Prostate gland (tissue), 2 donors: ENCODE data around the gene RBBP7.

Experiments
- POLR2A ChIP-seq: fragments of 450-650 bp; IDR thresholded peaks from one replicate; pipeline ENCODE4 v1.6.1; 2016; ENCODE audit warnings: antibody characterized with exemption, mild to moderate bottlenecking
- POLR2AphosphoS5 ChIP-seq: sonication (generic); formaldehyde crosslinking; IDR thresholded peaks from one replicate; pipeline ENCODE4 v1.6.1; 2017; ENCODE audit warnings: antibody characterized with exemption
- TF ChIP-seq, protein P1 (sequence below), 4 experiments: fragments of 200-600 bp in 2 of 4; fragments of 450-650 bp in 2 of 4; sonication (generic) in 2 of 4; IDR thresholded peaks; 1 replicate in 3 of 4; 2 replicates in 1 of 4; pipeline ENCODE4 v1.5.1; 2016 to 2019; ENCODE audit warnings: antibody characterized with exemption in 4 of 4, mild to moderate bottlenecking in 2 of 4, moderate library complexity in 2 of 4

DNA sequence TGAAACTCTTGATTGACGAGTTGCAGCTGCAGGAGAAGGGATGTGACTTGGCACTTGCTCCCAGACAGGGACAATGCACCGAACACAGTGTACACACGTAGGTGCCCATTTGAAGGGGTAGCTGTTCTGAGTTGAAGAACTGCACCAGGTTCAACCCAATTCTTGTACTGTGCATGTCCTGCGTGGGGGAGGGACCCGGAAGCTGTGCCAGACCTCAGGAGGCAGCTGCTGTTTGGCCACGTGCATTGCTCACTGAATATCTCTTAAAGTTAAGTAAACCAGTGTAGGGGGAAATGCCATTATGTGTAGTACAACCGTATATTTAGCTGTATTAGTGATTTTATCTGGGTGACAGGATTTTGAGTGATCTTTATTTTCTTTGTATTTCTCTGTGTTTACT lies 12.0 kb upstream of the RBBP7 start:
- TF ChIP-seq, protein P1, sequence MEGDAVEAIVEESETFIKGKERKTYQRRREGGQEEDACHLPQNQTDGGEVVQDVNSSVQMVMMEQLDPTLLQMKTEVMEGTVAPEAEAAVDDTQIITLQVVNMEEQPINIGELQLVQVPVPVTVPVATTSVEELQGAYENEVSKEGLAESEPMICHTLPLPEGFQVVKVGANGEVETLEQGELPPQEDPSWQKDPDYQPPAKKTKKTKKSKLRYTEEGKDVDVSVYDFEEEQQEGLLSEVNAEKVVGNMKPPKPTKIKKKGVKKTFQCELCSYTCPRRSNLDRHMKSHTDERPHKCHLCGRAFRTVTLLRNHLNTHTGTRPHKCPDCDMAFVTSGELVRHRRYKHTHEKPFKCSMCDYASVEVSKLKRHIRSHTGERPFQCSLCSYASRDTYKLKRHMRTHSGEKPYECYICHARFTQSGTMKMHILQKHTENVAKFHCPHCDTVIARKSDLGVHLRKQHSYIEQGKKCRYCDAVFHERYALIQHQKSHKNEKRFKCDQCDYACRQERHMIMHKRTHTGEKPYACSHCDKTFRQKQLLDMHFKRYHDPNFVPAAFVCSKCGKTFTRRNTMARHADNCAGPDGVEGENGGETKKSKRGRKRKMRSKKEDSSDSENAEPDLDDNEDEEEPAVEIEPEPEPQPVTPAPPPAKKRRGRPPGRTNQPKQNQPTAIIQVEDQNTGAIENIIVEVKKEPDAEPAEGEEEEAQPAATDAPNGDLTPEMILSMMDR (IDR thresholded peaks at IDR 0.05): no peak
- TF ChIP-seq POLR2A: no peak
- peak; percentile 7 for TF ChIP-seq POLR2AphosphoS5
